Endometrial microvascular endothelial cells (primary cell): Measurements from ENCODE around the gene UBTD1. TPM values are rescaled to one million over a fixed set of nuclear protein-coding genes. Genes with fewer than 3 reads are reported as not detected.

Source experiments
- in situ Hi-C: cut with HindIII; loops from 2 replicates; pipeline ENCODE4 v1.10.0; 2017; ENCODE audit warnings: low sequenced_read_pairs, low pct_unique_long_range_greater_than_20kb; ENCODE audit errors: inconsistent ontology term
- total RNA-seq: library from RNA; depleted of rRNA; stranded (reverse); fragments of >200 nt; gene quantifications from one replicate; pipeline ENCODE4 v1.2.3, GENCODE V29; 2015; ENCODE audit errors: inconsistent ontology term

UBTD1 gene
- total RNA-seq, 1 donor from 2014 or later = 34.5 TPM

GRCh38 chr10:97479939-97480338, 18.8 kb upstream of the UBTD1 start:
- in situ Hi-C loops = no loop called here

GRCh38 chr10:97481071-97481470, 17.7 kb upstream of the UBTD1 start:
- in situ Hi-C loops = no loop called here

GRCh38 chr10:97482381-97482780, 16.3 kb upstream of the UBTD1 start:
- in situ Hi-C loops = no loop called here

- in situ Hi-C loops = no loop called here
These were observed 15.2 kb upstream of the UBTD1 start for GRCh38 chr10:97483506-97483905.

GRCh38 chr10:97483921-97484320, 14.8 kb upstream of the UBTD1 start:
- in situ Hi-C loops = no loop called here

GRCh38 chr10:97485647-97486281, 13.0 kb upstream of the UBTD1 start:
- in situ Hi-C loops = no loop called here

GRCh38 chr10:97490592-97490991, 8.1 kb upstream of the UBTD1 start:
- in situ Hi-C loops = no loop called here

- in situ Hi-C loops = no loop called here
These were observed 4.6 kb upstream of the UBTD1 start for GRCh38 chr10:97494151-97494550.

GRCh38 chr10:97494863-97495506, 3.7 kb upstream of the UBTD1 start:
- in situ Hi-C loops = no loop called here

GRCh38 chr10:97497572-97498075, 1.1 kb upstream of the UBTD1 start:
- in situ Hi-C loops = no loop called here

GRCh38 chr10:97498076-97498840, 466 bp upstream of the UBTD1 start, which contains the start of gene MMS19:
TSS of gene MMS19 (minus strand) at chr10:97498422. CDS start at chr10:97498384, 38 bp downstream.
- in situ Hi-C loops = no loop called here

GRCh38 chr10:97499561-97500296, 1.0 kb downstream of the UBTD1 start:
- in situ Hi-C loops = no loop called here

GRCh38 chr10:97500297-97500575, 1.5 kb downstream of the UBTD1 start:
- in situ Hi-C loops = no loop called here

GRCh38 chr10:97502916-97503315, 4.2 kb downstream of the UBTD1 start:
- in situ Hi-C loops = no loop called here

- in situ Hi-C loops = no loop called here
These were observed 4.7 kb downstream of the UBTD1 start for GRCh38 chr10:97503406-97503805.

GRCh38 chr10:97505152-97505551, 6.4 kb downstream of the UBTD1 start:
- in situ Hi-C loops = no loop called here

GRCh38 chr10:97506199-97506991, 7.7 kb downstream of the UBTD1 start:
- in situ Hi-C loops = no loop called here

- in situ Hi-C loops = no loop called here
These were observed 9.6 kb downstream of the UBTD1 start for GRCh38 chr10:97508342-97508741.
